GM20431 (cell line): ENCODE results near the gene CASP9.
"Not testable (repeated sequence)": the region's sequence is repeated elsewhere in the genome, so short reads cannot be mapped to it uniquely, and the experiment has no call there.

Experiments used
- in situ Hi-C: fragments of 300-500 bp; cut with MseI, MboI; formaldehyde crosslinking; loops from one replicate; pipeline ENCODE4 v1.15.0; 2020; ENCODE audit warnings: low sequenced_read_pairs; ENCODE audit not compliant: unreplicated experiment

CASP9 gene

DNA sequence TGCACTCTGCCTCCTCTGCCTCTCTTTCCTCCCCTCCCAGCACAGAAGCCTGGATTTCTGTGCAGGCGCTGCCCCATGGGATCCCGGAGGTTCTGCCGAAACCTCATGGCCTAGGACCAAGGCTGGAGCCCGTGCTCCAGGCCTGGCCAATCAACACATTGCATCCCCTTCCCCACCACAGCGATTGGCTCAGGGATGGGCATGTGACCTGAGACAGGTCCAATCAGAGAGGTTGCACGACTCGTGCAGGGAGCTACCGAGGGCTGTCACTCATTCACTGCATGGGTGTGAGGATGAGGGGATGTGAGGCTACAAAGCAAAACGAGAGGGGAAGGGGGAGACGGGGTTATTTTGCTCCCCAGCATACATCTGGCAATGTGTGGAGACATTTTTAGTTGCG is 51.4 kb downstream of the CASP9 start:
- in situ Hi-C loops = no loop called here

- in situ Hi-C loops = not testable (repeated sequence)
Observed at GRCh38 chr1:15471723-15472122, 52.3 kb downstream of the CASP9 start.

- in situ Hi-C loops = not testable (repeated sequence)
Observed at GRCh38 chr1:15471067-15471466, 52.9 kb downstream of the CASP9 start.

DNA sequence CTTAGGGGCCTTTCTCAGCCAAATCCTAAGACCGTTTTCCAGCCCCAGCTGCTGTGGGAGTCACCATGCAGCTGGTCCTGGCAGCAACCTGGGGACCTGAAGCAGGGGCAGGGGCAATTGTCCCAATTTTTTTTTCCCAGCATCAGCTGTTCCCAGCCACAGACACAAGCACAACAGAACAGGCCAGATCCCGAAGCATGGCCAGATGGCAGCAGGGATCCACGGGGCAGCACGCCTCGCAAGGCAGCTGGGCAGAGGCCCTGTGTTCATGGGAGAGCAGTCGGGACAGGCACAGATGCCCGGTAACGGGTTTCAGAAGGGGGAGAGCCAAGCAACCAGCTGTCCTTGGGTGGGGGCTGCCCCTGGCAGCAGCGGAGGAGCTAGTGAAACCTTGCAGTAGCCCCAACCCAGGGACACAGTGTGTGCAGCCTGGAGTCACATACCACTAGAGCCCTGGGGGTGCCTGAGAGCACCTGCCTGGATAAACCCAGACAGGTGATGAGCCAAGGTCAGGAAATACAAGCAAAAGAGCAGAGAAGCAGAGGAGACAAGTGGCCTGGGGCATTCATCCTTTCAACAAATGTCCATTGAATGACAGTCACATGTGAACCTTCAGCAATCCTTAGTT is 54.1 kb downstream of the CASP9 start:
- in situ Hi-C loops = not testable (repeated sequence)

DNA sequence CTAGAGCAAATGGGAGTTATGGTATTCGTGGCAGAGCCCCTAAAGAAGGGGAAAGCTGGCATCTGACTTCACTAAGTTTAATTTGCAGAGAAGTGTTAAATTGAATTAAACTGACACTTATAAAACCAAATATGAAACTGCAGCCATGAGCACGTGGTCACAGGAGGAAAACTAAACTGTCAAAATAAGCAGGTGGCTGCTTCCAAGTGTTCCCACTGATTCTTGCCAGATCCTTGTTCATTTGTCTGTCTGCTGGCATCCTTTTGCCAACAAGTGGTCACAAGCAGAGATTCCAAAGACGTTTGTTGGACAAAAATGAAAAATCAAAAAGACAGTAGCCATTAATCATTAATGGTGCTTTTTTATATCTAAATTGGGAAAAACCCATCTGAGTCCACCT is 54.7 kb downstream of the CASP9 start:
- in situ Hi-C loops = no loop called here

DNA sequence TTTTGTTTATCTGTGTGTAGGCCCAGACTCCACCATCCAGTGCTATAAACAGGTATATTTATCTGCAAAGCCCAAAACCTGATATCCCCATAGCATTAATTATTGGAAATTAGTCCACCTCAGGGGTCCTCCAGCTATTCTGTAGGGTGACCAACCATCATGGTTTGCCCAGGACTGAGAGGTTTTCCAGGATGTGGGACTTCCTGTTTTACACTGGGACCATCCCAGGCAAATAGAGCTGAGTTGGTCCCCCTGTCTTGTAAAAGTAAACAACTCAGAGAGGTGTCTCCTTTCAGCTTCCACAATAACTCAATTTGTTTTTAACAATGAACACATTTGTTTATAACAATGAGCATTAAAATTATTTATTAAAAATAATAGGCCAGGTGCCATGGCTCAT is 55.9 kb downstream of the CASP9 start:
- in situ Hi-C loops = no loop called here

GRCh38 chr1:15466955-15467625 is 56.9 kb downstream of the CASP9 start:
- in situ Hi-C loops = not testable (repeated sequence)

DNA sequence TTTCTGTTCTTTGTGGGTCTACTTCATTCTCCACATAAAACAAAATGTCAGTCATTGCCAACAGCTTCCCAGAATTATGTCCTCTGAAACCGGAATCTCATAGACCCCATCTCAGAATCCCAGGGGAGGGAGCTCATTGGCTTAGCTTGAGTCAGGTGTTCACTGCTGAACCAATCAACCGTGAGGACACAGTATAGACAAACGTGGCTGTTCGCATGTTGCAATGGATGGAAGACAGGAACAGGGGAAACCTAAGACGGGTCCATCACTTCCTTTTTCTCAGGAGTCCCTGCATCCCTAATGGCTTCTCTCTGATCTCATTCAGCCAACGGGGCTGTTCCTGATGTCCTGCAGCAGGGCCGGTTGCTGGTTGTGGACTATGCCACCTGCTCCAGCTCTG is 58.3 kb downstream of the CASP9 start:
- in situ Hi-C loops = no loop called here

DNA sequence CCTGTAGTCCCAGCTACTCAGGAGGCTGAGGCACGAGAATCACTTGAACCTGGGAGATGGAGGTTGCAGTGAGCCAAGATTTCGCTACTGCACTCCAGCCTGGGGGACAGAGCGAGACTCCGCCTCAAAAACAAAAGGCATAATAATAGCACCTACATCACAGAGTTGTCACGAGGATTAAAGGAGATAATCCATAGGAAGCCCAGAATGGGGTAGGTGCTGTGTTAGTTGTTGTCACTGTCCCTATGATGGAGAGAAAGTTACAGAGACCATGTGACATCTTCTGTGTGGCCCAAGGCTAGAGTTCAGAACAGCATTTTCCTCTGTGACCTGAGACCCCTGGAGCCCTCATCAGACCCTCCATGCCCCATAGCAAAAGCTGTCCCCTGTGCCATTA is 60.1 kb downstream of the CASP9 start:
- in situ Hi-C loops = not testable (repeated sequence)

DNA sequence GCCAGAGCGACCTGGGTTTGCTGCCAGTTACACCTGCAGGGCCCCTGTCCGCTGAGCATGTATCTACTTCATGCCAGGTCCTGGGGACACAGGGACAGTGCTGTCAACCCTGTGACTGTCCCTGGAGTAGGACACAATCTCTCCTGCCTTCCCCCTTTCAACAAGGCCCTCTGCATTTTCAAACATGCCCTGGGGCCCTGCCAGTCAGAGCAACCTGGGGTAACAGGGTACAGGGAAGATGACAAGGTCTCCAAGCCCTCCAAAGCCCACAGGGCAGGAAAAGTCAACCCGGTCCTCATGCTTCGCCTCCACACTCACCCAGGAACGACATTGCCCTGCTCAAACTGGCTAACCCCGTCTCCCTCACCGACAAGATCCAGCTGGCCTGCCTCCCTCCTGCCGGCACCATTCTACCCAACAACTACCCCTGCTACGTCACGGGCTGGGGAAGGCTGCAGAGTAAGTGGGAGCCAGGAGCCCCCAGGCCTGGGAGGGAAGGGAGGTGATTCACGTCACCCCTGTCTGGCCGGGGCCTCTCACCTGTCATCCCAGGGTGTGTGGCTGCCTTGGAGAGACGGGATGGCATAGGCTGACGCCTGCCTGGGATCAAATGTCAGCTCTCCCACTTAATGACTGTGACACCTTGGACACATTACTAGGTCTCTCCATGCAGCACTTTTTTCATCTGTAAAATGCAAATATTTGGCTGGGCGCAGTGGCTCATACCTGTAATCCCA is 60.8 kb downstream of the CASP9 start:
- in situ Hi-C loops = not testable (repeated sequence)

GRCh38 chr1:15460708-15461095 is 63.3 kb downstream of the CASP9 start:
- in situ Hi-C loops = no loop called here

DNA sequence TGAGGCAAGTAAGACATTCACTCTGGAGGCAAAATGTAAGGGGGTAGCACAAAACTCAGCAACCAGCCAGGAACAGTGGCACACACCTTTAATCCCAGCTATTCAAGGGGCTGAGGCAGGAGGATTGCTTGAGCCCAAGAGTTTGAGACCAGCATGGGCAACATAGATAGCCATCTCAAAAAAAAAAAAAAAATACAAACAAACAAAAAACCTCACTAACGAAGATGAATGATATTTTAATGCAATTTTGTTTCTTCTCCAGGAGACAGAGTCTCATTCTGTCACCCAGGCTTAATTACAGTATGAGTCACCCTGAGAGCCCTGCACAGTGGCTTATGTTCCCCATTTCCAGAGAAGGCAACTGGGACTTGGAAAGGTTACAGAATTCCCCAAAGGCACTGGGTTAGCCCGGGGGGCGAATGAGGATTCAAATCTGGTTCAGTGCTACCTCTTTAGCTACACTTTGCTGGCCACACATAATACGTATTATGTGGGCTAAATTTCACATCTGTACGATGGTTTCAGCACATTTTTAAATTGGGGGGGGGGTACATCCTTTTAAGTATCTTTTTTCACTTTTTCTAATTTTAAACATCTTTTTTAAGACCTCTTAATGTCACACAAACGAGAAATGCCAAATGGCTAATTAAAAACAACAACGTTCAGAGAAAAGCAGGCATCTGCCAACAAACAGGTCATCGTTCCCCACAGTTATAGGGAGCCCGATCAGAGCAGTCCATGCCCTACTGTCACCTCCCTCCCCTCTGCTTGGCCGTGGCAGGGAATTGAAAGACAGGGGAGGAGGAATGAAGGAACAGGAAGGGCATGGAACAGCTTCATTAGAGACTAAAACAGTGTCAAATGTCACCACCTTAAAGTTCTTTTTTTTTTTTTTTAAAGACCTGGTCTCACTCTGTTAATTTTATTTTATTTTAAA is 64.0 kb downstream of the CASP9 start:
- in situ Hi-C loops = no loop called here

GRCh38 chr1:15458388-15458787 is 65.6 kb downstream of the CASP9 start:
- in situ Hi-C loops = not testable (repeated sequence)

DNA sequence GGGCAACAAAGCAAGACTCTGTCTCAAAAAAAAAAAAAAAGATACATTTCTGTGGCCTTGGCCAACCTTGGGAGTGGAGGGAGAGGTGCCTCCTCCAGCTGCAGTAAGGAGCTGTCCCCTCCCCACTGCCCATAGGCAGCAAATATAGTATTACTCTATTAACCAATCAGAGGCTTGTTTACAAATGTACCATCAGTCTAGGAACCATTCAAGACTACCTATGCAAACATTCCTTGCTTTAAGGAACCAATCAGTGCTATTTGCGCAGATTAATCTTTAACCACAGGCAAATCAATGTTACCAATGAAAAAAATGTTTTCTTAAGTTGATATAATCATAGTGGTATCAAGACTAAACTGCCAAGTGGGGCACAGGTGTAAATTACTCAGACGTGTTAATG is 66.4 kb downstream of the CASP9 start:
- in situ Hi-C loops = no loop called here

DNA sequence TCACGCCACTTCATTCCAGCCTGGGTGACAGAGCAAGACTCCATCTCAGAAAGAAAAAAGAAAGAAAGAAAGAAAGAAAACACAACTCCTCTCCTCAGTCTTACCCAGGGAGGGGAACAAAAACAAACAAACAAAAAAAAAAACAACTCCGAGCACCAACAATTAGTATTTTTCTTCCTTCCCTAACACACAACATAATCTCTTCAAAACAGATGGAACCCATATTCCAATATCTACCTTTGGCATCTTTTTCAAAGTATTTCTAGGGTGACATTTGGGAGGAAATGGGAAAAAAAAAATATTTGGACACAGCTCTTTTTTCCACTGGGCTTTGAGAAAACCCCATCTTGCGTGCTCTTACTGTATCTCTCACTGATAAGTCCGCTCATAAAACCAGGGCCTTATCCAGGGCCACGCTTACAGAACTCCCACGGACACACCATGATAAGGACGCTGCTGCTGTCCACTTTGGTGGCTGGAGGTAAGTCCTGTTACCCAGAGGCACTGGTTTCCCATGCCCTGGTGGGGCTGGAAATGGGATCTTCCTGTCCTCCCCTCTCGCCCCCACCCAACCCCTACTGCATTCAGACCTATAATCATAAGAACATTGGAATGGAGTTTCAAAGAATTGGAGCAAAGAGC is 67.6 kb downstream of the CASP9 start, which contains the start of gene CELA2A:
CELA2A (plus strand) TSS at position 420 of the 642 bp plus-strand sequence; CDS start at position 442, 22 bp downstream.
- in situ Hi-C loops = no loop called here

DNA sequence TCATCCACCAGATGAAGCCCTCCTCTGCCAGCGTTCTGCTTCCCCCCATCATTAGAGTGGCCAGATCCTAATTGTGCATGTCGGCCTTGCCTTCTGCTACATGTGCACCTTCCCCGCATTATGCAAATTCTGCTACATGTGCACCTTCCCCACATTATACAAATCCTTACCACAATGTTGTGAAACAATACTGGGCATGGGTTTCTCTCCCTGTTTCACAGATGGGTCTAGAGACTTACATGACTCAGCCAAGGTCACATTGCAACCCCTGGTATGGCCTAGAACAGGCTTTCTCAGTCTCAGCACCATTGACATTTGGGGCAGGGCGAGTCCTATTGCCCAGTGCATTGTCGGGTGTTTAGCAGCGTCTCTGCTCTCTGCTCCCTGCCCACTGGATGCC is 68.5 kb downstream of the CASP9 start:
- in situ Hi-C loops = no loop called here

- in situ Hi-C loops = no loop called here
Observed at GRCh38 chr1:15454256-15454655, 69.8 kb downstream of the CASP9 start.

DNA sequence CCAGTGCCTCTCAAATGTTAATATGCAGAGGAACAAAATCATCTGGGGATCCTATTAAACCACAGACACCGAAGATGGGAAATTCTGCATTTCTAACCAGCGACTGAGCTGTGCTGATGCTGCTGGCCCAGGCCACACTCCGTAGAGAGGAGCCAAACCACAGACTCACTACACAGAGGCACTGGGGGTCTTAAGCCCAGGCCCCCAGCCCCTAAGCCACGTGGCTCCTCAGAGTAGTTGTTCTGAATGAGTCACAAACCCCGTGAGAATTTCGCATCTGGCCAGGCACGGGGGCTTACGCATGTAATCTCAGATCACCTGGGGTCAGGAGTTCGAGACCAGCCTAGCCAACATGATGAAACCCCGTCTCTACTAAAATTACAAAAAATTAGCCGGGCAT is 70.3 kb downstream of the CASP9 start:
- in situ Hi-C loops = no loop called here

DNA sequence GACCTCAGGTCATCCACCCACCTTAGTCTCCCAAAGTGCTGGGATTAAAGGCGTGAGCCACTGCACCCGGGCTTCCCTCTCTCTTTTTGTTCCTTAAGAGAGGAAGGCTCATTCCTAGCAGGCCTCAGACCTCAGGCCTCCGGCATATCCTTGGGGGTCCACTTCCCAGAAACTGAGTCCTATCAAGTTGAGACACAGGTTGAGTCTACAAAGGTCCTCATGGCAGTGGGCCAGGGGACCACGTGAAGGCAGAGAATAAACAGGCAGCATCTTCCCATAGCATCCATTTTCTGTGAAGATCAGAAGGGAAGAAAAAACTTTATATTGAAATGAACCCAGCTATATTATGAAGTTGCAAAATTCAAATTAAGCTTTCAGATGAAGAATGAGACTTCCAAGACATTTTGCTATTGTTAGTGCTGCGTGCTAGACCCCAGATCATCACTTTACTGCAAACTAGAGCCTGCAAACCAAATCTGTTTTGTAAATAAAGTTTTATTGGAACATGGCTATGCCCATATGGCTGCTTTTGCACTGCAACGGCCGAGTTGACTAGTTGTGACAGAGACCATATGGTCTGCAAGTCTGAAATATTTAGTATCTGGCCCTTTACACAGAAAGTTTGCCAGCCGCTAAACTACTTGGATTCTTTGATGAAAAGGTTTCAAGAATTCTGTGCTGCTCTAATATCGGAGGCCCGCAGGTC is 71.0 kb downstream of the CASP9 start:
- in situ Hi-C loops = no loop called here
